Testis (tissue), 2 donors: ENCODE results near the gene PARM1.

Experiments
- POLR2A ChIP-seq: fragments of 450-650 bp; IDR thresholded peaks from one replicate; pipeline ENCODE4 v1.6.1; 2017; ENCODE audit warnings: antibody characterized with exemption, mild to moderate bottlenecking, moderate library complexity
- TF ChIP-seq, protein P1 (sequence below), 3 experiments: fragments of 450-650 bp in 2 of 3; fragments of 200-600 bp in 1 of 3; sonication (generic) in 1 of 3; IDR thresholded peaks; one replicate each; pipeline ENCODE4 v1.5.1; 2016 to 2019; ENCODE audit warnings: antibody characterized with exemption in 3 of 3, mild to moderate bottlenecking in 2 of 3, moderate library complexity in 1 of 3

DNA sequence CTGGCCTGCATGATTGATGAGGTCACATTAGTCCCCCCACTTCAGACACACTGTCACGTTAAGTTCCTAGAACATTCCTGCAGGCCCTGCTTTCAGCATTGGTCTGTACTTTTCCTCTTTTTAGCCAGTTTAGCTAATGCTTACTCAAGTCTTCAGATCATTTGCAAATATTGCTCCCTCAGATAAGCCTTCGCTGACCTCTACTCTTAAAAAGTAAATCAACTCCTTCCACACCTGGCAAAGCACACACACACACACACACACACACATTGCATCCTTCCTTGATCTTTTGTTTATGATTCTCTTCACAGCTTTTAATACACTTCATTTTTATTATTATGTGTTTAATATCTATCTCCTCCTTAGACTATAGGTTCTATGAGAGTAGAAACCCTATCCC is 31.4 kb downstream of the PARM1 start:
- TF ChIP-seq, protein P1, sequence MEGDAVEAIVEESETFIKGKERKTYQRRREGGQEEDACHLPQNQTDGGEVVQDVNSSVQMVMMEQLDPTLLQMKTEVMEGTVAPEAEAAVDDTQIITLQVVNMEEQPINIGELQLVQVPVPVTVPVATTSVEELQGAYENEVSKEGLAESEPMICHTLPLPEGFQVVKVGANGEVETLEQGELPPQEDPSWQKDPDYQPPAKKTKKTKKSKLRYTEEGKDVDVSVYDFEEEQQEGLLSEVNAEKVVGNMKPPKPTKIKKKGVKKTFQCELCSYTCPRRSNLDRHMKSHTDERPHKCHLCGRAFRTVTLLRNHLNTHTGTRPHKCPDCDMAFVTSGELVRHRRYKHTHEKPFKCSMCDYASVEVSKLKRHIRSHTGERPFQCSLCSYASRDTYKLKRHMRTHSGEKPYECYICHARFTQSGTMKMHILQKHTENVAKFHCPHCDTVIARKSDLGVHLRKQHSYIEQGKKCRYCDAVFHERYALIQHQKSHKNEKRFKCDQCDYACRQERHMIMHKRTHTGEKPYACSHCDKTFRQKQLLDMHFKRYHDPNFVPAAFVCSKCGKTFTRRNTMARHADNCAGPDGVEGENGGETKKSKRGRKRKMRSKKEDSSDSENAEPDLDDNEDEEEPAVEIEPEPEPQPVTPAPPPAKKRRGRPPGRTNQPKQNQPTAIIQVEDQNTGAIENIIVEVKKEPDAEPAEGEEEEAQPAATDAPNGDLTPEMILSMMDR (IDR thresholded peaks at IDR 0.05): no peak
- no peak for TF ChIP-seq POLR2A
